Measurements from ENCODE around the gene ARID4A.

DNA sequence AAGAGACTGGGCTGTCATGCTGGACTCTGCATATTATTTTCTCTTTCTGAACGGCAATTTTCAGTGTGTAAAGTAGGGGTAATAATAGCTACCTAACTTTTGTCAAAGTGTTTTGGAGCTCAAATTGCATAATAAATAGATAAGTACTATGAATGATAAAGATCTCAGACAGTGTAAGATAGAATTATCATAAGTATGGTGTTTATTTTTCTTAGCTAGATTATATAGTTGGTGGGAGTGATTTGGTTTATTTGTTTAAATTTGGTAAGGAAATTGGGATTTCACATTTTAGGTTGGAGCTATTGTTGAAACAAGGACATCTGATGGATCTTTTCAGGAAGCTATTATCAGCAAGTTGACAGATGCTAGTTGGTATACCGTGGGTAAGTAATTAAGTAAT, 7.4 kb downstream of the ARID4A start:
- TF ChIP-seq ZNF274 (IDR thresholded peaks at IDR 0.05; ENCODE audit: low read depth, low read length): no peak
- TF ChIP-seq YY1 (IDR thresholded peaks at IDR 0.05; ENCODE audit: insufficient read depth, insufficient read length): no peak
